NCI-H748 (cell line): ENCODE measurements around the gene ARHGAP21.
A peak's percentile ranks its signal among the peaks of the same experiment; 100 is the strongest.

Experiments used
- DNase-seq: peaks from one replicate; lab custom pipeline; 2025; ENCODE audit not compliant: unreplicated experiment; lab: John Stamatoyannopoulos, UW

ARHGAP21 gene

DNA sequence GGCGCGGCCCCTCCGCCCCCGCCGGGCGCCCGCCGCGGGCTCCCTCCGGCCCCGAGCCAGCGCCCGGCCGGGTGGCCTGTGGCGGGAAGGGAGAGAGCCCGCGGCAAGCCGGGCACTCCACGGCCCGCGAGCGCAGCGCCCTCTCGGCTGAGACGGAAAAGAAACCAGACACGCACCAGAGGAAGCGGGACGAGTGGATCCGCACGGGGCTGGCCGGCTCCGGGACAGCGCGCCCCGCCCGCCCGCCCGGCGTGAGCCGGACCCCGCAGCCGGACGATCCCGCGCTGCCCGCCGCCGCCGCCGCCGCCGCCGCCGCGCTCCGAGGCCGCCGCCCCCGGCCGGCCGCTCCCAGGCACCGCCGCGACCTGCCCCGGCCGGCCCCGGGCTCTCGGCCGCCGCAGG, 300 bp downstream of the ARHGAP21 start:
- no peak for DNase-seq

DNA sequence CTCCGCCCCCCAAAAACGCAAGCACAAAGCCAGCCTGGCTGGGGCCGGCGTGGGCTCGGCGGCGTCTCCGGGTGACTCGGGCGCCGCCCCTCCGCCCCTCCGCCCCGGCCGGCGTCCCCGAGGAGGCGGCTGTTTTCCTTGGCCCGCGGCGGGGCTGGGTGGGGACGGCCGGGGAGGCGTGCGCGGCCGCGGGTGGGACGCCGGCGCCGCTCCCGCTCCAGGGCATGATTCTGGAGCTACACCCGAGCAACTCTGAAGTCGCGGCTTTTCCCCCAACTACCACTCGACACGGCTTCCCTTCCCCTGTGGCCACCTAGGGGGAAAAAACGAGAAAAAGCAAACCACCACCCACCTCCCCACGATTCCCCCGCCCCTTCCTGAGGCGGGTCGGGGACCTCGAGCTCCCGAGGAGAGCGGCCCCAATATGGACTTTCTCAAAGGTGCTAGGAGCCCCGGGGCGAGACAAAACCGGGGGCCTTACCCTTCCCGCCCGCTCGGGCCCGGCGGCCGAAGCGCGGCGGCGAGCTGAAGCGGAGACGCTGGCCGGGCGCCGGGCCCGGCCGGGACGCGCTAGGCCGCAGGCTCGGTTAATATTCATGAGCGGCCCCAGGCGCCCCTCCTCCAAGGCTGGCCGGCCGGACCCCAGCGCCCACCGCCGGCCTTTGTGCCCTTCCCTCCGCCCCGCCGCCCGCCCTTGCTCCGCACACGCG, 856 bp downstream of the ARHGAP21 start:
- peak; percentile 46 for DNase-seq

DNA sequence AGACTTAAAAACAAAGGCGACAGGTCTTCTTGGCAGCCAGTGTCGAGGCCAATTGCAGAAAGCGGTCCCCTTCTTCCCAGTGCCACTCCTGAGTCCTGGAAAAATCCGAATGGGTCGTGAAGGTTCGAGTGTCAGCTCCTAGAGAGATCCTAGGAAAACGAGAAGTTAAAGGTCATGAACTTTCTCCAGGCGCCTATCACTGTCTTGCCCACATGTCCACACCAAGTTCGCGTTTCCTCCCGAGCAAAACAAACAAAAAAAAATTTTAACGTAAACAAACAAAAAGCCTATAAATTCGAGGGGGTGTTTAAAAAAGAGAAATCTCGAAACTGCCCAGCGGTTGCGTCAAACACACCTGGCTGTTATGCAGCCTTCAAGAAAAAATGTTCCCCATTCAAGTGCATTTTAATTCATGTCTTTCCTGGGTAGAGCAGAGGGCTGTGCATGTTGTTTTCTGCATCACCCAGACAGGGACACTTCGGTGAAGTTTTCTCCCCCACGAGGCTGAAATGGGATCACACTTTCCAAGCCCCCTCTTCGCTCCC, 1.5 kb downstream of the ARHGAP21 start:
- DNase-seq = no peak

DNA sequence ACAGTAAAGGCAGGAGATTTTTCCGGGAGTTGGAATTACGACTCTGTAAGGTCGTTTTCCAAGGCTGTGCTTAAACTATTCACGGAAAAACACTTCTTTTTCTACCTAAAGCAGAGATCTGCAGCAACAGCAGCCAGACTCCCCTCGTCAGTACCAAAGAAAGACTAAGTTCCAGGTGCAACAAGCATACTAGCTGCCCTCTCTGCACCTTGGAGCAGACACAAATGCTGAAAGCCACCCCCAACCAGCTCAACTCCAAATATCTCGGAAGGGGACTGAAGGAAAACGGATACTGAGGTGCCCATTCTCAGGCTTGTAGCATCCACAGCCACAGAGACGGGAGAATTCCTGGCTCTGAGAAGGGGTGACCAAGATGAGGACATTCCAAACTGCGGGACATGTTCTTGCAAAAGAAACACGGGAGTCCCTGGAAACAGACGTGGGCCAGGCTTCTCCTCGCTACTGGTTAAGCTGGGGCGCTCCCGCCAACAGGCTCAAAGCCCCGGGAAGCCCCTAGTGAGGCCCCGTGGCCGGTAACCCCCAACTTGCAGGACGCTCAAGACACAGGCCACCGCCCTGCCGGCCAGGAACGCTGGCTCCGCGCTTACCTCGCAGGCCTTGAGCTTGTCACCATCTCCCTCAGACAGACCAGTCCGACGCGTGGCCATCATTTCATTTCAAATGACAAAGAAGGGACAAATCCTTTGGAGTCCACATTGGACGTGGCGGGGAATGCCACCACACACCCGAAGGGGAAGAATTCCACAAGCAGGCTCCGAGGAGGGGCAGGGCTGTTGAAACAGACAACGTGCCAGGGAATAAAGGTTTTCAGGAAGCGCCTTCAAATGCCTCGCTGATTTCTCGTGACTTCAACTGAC, 2.2 kb downstream of the ARHGAP21 start:
- peak; percentile 38 for DNase-seq

DNA sequence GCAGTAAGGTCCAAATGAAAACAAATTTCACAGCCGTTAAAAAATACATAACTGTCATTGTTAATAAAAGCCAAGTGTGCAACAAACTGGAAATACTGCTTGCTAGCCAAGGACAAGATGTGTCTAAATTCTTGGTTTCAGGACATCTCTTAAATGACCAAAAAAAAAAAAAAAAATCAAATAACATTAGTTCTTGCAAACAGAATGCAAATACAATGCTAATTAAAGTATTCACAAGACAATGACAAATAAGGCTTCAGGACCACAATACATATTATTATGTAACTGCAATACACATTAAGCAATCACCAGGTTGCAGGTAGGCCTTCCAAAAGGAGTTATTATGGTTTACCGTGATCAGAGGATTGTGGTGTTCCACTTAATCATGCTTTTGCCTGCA, 3.6 kb downstream of the ARHGAP21 start:
- DNase-seq = no peak

DNA sequence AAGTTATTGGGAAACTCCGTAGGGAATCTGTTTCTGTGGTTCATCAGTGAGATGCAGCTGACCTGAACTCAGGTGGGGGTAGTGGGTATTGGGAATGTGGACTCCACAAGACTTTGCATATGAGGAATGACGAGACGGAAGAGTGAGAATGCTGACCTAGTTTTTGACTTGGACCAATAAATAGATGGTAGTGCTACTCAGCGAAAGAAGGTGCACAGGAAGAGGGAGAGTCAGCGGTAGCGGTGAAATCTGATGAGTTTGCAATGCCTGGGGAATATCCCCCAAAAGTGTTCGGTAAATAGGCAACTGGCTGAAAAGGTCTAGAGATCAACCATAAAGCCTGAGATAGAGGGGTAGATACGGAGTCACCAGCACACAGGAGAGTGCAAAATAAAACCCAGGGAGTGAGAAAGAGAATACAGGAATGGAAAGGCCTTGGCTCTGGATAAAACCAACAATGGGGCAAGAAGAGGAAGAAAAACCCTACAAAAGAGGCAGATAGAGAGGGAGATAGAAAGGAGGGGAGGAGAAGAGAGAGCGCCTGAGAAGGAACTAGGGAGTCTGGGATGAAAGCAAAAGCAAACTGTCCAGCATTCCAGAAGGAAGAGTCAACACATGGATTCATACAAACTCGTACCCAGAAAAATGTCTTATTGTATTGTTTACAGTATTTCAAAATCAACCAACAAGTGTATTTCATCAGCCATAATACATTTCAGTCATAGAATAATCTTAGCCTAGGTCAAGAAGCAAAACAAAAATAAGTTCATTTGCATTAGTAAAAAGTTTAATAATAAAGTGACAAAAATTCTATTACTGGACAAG, 5.4 kb downstream of the ARHGAP21 start:
- no peak for DNase-seq

DNA sequence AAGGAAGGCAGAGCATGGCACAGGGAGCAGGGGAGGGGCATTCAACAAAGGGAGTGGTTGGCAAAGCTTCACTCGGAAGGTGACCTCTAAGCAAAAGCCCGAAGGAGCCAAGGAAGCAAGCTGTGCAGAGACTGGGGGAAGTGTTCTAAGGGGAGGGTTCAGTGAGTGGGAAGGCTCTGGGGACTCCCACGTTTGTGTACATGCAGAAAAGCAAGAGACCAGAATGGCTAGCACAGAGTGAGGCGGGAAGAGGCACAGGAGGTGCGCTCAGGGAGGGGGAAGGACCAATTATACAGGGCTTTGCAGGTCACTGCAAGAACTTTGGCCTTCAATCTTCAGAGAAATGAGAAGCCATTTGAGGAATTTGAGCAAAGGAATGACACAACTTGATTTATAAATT, 7.4 kb downstream of the ARHGAP21 start:
- no peak for DNase-seq

DNA sequence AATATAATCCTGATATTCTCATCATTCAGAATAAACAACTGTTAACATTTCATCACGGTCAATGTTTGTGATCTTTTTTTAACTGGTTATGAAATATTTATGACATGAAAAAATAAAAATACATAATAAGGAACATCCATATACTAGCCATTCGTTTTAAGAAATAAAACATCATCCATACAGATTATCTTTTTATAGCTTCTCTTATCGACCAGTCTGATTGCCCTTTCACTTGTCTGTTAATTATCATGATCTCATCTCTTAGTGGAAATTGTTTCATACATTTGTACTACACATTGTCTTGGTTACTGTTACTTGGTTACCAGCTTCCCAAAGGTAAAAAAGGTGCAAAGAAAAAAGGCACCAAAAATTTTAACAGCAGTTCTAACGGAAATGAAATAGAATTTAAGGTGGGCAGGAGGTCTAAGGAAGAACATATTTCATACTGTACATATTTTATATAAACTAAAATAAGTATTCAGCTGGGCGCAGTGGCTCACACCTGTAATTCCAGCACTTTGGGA, 8.4 kb downstream of the ARHGAP21 start:
- DNase-seq = peak; percentile 32

DNA sequence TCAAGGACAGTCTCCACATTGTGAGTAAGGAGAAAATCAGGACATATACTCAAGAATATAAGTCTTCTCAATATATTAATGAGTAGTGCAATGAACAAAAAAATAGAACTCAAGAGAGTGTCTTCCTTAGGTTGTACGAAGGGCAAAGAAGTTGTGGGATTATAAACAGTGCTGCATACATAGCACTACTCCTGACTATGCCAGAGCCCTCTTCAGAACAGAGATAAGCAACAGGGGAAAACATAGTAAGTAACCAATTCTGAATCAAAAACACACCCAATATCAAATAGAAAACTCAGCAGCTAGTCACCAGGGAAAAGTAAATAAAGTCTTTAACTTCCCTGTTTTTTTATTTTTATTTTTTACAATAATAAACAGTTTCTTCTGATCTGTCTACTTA, 10.6 kb downstream of the ARHGAP21 start:
- no peak for DNase-seq

DNA sequence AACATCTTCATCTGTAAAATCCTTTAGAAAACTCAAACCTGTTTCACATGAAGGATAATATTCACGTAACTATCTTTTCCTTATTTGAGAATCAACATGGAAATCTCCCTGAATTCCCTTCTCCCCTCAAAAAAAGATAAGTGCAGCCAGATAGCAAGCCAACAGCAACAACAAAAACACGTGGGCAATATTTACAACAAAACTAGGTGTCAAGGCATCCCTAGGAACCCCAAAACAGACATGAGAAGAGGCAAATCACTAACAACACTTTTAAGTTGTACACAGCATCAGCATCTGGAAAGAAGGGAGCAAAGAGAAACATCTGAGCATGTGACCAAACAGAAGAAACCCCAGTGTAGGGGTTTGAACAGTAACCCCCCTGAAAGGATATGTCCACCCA, 12.2 kb downstream of the ARHGAP21 start:
- DNase-seq = no peak

DNA sequence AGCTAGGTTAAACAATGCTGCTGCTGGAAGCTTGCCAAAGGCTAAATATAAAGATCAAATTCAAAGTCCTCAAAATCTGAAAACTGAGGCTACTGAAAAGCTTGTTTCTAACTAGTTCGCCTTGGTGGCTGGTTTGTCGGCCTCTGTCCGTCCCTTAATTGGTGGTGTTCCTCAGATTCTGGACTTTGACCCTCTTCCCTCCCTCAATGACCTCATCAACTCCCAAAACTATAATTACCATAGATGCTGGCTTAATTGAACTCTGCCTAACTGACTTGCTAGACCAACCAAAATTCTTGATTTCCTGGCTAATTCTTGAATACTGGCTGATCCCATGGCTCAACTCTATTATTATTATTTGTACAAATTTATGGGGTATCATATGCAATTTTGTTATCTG, 15.6 kb downstream of the ARHGAP21 start:
- no peak for DNase-seq

DNA sequence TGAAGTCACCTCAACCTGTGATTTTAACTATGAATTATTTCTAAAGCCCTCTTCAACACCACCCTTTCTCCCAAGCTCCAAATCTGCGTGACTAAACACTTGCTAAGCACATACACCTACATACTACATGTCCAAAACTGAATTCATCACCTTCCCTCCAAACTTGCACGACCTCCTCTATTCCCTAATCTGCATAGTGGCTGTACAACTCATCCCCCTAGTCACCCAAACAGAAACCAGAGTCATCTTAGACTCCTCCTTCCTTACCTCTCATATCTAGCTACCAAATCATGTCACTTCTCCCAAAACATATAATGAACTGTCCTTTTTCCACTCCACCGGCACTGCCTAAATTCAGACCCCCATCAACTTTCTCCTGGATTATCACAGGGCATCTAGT, 16.2 kb downstream of the ARHGAP21 start:
- no peak for DNase-seq

DNA sequence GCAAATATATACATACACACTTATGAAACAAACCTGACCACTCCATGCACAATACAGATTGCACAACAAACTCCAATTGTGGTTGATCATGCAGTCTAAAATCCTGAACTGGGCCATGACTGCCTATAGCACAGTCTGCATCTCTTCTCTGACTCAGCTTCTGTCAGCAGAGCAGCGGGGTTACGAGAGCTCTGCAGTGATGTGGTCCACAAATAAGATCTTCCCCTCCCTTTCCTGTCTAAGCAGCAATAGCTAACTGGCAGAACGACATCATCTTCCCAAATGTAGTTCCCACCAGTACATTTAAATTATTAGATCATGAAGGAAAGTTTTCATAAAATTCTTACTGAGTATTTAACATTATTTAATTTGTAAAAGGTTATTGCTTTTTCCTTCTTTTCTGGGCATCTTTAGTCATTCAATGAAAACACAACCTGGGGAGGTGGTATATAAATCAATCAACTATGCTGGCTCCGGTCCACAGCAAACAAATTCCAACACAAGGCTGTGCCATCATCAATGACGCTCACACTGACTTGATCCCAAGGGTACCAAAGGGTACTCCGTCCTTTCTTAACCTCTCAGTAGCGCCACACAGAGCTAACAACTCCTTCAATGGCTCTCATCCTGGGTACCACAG, 17.1 kb downstream of the ARHGAP21 start:
- DNase-seq = peak; percentile 12

DNA sequence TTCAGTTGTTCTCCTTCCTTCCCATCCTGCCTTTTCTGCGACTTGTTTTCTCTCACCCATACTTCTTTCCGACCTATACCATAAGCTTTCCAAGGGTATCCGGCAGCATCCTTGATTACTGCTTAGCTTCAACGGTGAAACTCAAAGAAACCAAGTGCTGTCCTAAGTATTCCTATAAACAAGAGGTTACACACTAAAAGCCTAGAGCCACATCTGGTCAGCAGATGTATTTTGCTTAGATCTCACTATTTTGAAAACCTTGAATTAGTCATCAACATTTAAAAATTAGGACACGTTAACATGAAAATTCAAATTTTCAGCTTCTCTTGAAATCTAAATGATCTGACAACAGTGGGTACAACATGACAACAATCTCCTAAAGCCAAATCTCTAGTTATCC, 20.0 kb downstream of the ARHGAP21 start:
- no peak for DNase-seq

DNA sequence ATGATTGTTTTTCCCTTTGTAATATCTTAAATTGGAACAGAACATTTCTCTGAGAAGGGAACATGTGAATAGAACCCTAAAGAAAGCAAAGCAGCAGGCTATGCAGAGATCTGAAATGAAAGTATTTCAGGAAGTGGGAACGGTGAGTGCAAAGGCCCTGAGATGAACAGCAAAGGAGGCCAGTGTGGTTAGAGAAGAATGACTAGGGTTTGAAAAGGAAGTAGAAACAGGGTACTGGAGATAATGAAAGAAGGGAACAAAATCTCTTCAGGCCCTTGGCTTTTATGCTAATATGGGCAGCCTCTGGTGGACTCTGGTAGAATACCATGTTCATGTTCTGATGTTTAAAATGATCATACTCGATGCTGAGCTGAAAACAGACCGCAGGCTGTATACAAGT, 22.2 kb downstream of the ARHGAP21 start:
- no peak for DNase-seq

DNA sequence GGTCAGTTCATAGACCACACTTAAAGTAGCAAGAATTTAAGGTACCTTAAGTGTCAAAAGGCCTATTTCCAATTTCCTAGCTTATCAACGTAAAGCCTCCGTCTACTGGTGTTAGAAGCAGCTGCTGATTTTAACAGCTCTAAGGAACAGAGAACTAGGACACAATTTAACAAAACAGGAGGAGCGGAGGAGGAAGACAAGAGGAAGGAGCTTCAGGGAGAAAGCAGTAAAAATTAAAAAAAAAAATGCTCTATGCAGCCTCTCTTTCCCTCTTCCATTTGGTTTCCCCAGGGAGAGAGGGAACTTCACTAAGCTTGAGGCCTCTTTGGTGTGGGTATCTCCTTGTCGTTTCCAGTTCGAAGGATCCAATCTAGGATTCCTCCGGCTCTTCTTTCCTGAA, 22.7 kb downstream of the ARHGAP21 start:
- no peak for DNase-seq

DNA sequence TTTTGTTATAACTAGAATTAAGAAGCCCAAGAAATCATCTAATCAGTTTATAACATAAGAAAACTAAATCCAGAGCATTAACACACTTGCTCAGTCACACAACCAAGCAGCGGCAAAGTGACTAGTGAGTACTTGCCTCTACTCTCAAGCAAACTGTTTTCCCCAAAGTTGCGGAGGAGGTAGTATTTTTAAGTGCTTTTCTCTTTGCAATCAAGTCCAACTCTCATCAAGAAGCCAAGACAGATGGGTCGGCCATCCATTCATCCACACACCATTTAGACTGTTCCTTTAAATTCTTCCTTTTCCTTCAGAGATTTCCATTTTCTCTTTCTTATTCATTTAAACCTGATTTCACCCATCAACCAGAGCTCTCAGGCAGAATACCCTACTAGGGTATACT, 25.4 kb downstream of the ARHGAP21 start:
- no peak for DNase-seq

DNA sequence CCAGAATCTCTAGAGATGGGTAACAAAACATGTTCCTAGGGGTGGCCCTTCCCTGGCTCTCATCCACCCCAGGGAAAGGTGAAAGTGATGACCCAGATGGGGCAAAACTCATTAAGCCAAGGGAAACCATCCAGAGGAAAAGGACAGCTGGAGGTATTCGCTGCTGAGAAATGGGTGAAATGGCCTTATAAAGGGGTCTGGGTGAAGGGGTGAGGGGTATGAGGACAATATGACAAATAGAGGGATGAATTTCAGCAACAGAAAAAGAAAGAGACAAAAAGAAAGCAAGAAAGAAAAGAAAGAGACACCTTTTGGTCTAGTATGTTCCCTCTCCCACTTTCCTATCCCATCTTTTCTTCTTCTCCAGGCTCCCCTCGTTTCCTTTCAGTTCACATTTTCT, 26.6 kb downstream of the ARHGAP21 start:
- DNase-seq = no peak

DNA sequence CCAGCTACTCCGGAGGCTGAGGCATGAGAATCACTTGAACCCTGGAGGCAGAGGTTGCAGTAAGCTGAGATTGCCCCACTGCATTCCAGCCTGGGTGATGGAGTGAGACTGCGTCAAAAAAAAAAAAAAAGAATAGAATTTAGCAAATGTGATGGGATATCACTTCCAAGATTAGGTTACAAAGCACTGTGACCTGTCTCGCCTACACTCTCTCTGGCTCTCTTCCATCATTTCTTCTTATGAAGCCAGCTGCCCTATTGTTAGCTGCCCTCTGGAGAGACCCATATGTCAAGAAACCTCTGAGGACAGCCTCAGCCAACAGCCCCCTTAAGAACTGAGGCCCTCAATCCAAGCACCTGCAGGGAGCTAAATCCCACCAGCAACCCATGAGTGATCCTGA, 28.2 kb downstream of the ARHGAP21 start:
- DNase-seq = no peak

DNA sequence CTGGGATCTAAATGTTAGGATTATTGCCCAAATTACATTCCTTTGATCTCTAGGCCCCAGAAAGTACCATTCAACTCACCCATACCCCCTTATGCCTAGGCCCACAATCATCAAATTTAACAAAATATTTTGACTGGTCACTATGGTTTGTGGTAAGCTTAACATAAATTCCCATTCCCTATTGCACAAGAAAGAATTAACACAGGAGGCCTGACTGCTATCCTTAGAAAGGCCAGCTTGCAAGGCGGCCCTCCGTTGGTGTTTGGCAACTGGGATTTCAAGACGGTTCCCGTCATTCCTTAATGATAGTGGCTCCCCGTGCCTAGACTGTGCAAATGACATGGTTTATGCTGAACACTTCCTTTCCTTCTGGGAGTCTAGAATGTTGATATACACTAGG, 29.6 kb downstream of the ARHGAP21 start:
- DNase-seq = no peak
